Measurements from ENCODE around the gene RNF4. TPM values are rescaled to one million over a fixed set of nuclear protein-coding genes. Genes with fewer than 3 reads are reported as not detected.
A peak's percentile ranks its signal among the peaks of the same experiment; 100 is the strongest.

Gene RNF4, protein sequence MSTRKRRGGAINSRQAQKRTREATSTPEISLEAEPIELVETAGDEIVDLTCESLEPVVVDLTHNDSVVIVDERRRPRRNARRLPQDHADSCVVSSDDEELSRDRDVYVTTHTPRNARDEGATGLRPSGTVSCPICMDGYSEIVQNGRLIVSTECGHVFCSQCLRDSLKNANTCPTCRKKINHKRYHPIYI
- total RNA-seq: 10 to 100 TPM; 16.2 to 22.5 (median 18.0) TPM
- long read RNA-seq, partial matches to known transcripts: 0 of 3 reads
- long read RNA-seq, other reads (novel, unspliced or antisense): 3 of 3 reads

DNA sequence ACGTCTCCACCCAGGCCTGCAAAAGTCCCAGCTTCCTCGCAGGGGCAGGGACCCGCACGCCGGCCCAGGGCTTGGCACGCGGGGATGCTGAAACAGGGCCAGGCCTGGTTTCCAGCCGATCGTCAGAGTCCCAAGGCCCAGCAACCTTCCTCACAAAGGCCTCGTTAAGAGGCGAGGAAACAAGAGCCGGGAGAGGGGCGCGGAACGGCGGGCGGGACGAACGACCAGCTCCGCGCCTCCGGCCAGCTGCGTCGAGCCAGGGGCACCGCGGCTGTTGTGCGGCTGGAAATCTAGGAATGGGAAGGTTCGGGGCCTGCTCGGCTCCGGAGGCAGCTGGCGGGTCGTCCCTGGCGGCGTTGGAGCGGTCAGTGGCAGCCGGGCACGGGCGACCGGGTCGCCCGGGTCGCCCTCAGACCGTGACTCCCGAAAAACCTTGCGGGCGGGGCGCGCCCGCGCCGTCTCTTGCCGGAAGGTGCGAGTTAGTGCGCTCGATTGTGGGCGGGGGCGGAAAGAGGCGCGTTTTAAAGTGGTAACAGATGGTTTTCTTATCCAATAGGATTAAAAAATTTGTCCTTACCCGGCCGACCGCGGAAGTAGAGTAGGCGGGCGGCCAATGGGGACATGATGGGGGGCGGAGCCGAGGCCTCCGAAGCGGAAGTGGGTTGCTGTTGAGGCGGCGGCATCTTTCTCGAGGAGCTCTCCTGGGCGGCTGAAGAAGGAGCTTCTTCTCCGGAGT lies at the start of gene RNF4:
RNF4 (plus strand) TSS at position 651 of the 736 bp plus-strand sequence. CDS start 21,388 bp downstream, outside the sequence.
- peak; percentile 96 to 98 (median 98) for DNase-seq
- TF ChIP-seq, protein P1, sequence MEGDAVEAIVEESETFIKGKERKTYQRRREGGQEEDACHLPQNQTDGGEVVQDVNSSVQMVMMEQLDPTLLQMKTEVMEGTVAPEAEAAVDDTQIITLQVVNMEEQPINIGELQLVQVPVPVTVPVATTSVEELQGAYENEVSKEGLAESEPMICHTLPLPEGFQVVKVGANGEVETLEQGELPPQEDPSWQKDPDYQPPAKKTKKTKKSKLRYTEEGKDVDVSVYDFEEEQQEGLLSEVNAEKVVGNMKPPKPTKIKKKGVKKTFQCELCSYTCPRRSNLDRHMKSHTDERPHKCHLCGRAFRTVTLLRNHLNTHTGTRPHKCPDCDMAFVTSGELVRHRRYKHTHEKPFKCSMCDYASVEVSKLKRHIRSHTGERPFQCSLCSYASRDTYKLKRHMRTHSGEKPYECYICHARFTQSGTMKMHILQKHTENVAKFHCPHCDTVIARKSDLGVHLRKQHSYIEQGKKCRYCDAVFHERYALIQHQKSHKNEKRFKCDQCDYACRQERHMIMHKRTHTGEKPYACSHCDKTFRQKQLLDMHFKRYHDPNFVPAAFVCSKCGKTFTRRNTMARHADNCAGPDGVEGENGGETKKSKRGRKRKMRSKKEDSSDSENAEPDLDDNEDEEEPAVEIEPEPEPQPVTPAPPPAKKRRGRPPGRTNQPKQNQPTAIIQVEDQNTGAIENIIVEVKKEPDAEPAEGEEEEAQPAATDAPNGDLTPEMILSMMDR (IDR thresholded peaks at IDR 0.05): no peak
- peak; percentile 68 for TF ChIP-seq POLR2A (IDR thresholded peaks at IDR 0.05)
- Histone ChIP-seq H3K27me3 (no peaks in the 10 kb centered on the region), H3K27ac (peak within 1 kb of the TSS; percentile 73 to 84 (median 82)), H3K36me3 (peaks cover 0 to 10% (median 0%) of the 10 kb centered on the region in 4 donors), H3K4me3 (peak within 1 kb of the TSS; percentile 97 to 99 (median 98)), H3K9me3 (no peaks in the 10 kb centered on the region), H3K4me1 (peaks cover 0 to 16% (median 6%) of the 10 kb centered on the region in 4 donors)
- intact Hi-C loops (cut with DNase I): no loop called here
- WGBS (ENCODE audit: insufficient coverage, low coverage, low lambda C conversion rate, missing lambda C conversion rate): 0% methylated on average over 37 of the region's 74 CpGs
- ATAC-seq: peak; percentile 92 to 95 (median 94)

DNA sequence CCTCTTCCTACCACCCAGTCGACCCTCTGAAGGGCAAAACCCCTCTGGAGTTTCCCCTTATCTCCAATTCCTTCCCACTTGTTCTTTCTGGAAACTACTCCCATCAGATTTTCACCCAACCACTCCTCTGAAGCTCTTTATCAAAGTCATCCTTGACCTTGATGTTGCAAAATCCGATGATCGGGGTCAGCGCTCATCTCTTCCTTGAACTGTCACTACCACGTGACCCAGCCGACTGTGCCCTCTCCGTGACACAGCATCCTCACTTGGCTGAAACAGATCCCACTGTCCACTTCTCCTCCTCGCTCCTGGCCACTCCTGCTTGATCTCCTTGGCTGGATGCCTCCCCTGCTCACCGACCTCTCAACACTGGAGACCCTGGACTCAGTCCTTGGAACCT lies 49.1 kb upstream of the RNF4 start:
- Histone ChIP-seq H3K36me3 (no peaks in the 10 kb centered on the region), H3K4me3 (no peak overlapping the region), H3K27ac (no peak overlapping the region), H3K4me1 (peaks cover 0 to 7% (median 3%) of the 10 kb centered on the region in 4 donors), H3K27me3 (no peaks in the 10 kb centered on the region), H3K9me3 (no peaks in the 10 kb centered on the region)
- TF ChIP-seq, protein P1 (IDR thresholded peaks at IDR 0.05): no peak
- TF ChIP-seq POLR2A (IDR thresholded peaks at IDR 0.05): no peak
- ATAC-seq (no peak), DNase-seq (no peak)
- WGBS (ENCODE audit: insufficient coverage, low coverage, low lambda C conversion rate, missing lambda C conversion rate): 28% methylated on average over 9 of the region's 9 CpGs
- intact Hi-C loops (cut with DNase I): no loop called here

DNA sequence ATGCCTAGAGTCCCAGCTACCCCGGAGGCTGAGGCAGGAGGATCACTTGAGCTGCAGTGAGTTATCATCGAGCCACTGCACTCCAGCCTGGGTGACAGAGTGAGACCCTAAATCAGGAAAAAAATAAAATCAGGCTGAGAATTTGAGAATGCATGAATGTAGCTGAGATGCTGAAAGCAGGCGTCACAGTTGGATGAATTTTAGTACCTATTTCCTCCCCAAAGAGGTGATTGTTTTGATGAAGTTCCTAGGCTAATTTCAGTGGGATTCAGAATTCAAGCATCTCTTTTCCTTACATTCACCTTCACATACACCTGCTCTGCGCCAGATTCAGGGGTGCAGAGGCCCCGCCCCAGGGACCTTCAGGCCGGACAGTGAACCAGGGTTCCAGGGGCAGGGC lies 47.0 kb upstream of the RNF4 start:
- Histone ChIP-seq H3K27me3 (no peaks in the 10 kb centered on the region), H3K4me3 (no peak overlapping the region), H3K27ac (no peak overlapping the region), H3K4me1 (peaks cover 0 to 7% (median 3%) of the 10 kb centered on the region in 4 donors), H3K36me3 (no peaks in the 10 kb centered on the region), H3K9me3 (no peaks in the 10 kb centered on the region)
- ATAC-seq (no peak), DNase-seq (no peak)
- TF ChIP-seq, protein P1 (IDR thresholded peaks at IDR 0.05): no peak
- TF ChIP-seq POLR2A (IDR thresholded peaks at IDR 0.05): no peak
- 72% methylated on average over 4 of the region's 6 CpGs for WGBS (ENCODE audit: insufficient coverage, low coverage, low lambda C conversion rate, missing lambda C conversion rate)
- intact Hi-C loops (cut with DNase I): no loop called here

DNA sequence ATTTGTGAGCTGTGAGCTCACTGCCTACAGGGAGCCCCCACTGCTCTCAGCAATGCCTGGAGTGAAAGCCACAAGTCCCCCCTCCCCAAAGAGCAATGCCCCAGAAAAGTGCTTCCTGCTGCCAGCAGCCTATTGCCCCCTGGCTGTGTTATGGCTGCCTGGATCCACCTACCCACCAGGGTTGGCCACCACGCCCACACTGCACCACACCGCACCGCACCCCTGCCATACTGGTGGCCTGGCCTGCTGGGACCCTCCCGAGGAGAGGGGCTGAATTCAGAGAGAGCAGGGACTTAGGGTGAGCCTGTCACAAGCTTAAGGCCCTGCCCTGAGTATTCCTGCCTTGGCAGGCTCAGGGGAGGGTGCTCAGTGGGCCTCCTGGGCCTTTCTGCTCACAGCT lies 45.8 kb upstream of the RNF4 start:
- no peaks in the 10 kb centered on the region for H3K9me3 ChIP-seq
- no peaks in the 10 kb centered on the region for H3K36me3 ChIP-seq
- DNase-seq (no peak), ATAC-seq (no peak)
- H3K4me1 ChIP-seq: peaks cover 0 to 7% (median 0%) of the 10 kb centered on the region in 4 donors
- H3K27me3 ChIP-seq: no peaks in the 10 kb centered on the region
- no peak overlapping the region for H3K4me3 ChIP-seq
- no peak overlapping the region for H3K27ac ChIP-seq
- no CpG with 5 or more reads among the region's 4 CpGs for WGBS (ENCODE audit: insufficient coverage, low coverage, low lambda C conversion rate, missing lambda C conversion rate)
- intact Hi-C loops (cut with DNase I): no loop called here
- TF ChIP-seq POLR2A (IDR thresholded peaks at IDR 0.05): no peak
- TF ChIP-seq, protein P1 (IDR thresholded peaks at IDR 0.05): no peak
